HCT116 (cell line): ENCODE measurements around the gene OLFML2A.

Experiments
- ATF3 ChIP-seq: IDR thresholded peaks from 2 replicates; pipeline ENCODE4 v1.6.1; 2012
- CEBPB ChIP-seq: IDR thresholded peaks from 2 replicates; pipeline ENCODE4 v1.6.1; 2012; ENCODE audit warnings: low read depth
- CTCF ChIP-seq, 3 experiments: fragments of 200-600 bp in 1 of 3; sonication (generic) in 1 of 3; IDR thresholded peaks in 2 of 3; conservative IDR thresholded peaks in 1 of 3; 2 replicates each; pipeline ENCODE4 v1.5.1; 2012 to 2017; ENCODE audit warnings: low read depth in 2 of 3, low read length in 2 of 3, antibody characterized with exemption in 1 of 3, borderline replicate concordance in 1 of 3, control low read depth in 1 of 3, mild to moderate bottlenecking in 1 of 3, mixed read lengths in 1 of 3, mixed run types in 1 of 3, moderate library complexity in 1 of 3; ENCODE audit not compliant: insufficient read depth in 1 of 3
- EZH2 ChIP-seq: fragments of 200-600 bp; sonication (generic); IDR thresholded peaks from 2 replicates; pipeline ENCODE4 v1.6.1; 2017; ENCODE audit warnings: antibody characterized with exemption, mixed run types
- EZH2phosphoT487 ChIP-seq: fragments of 200-600 bp; IDR thresholded peaks from 2 replicates; pipeline ENCODE4 v1.6.1; 2018; ENCODE audit warnings: antibody characterized with exemption, borderline replicate concordance
- MAX ChIP-seq: IDR thresholded peaks from 2 replicates; pipeline ENCODE4 v1.6.1; 2012
- POLR2A ChIP-seq: IDR thresholded peaks from 2 replicates; pipeline ENCODE4 v1.7.0; 2011; ENCODE audit warnings: borderline replicate concordance; ENCODE audit not compliant: insufficient read depth, insufficient read length; ENCODE audit errors: extremely low read depth
- REST ChIP-seq: IDR thresholded peaks from 2 replicates; pipeline ENCODE4 v1.6.1; 2012; ENCODE audit warnings: low read depth

GRCh38 chr9:124774129-124774978 lies 2.6 kb upstream of the OLFML2A start:
- TF ChIP-seq CTCF (IDR thresholded peaks at IDR 0.05 in 2 of 3, conservative IDR thresholded peaks at IDR 0.05 in 1 of 3; ENCODE audit: borderline replicate concordance in 1 of 3, insufficient read depth in 1 of 3, low read depth in 2 of 3, low read length in 2 of 3): peak in 2 of 3 experiments; percentile 79; a peak in 4 of 6 replicates
- TF ChIP-seq REST: no peak
- no peak for TF ChIP-seq EZH2
- TF ChIP-seq POLR2A: no peak
- TF ChIP-seq ATF3: no peak
- no peak for TF ChIP-seq CEBPB
- no peak for TF ChIP-seq EZH2phosphoT487
- TF ChIP-seq MAX: no peak
